HepG2 (cell line): Measurements from ENCODE around the gene KIF20A. TPM values are rescaled to one million over a fixed set of nuclear protein-coding genes. Genes with fewer than 3 reads are reported as not detected.
A peak's percentile ranks its signal among the peaks of the same experiment; 100 is the strongest.

Experiments
- ARID4A ChIP-seq: sonication (generic); formaldehyde crosslinking; IDR thresholded peaks from 2 replicates; pipeline ENCODE4 v1.5.0; 2020; ENCODE audit warnings: mild to moderate bottlenecking, missing genetic modification reagents, borderline replicate concordance
- GATAD2A ChIP-seq: IDR thresholded peaks from 2 replicates; pipeline ENCODE4 v1.6.1; 2016
- HIVEP1 ChIP-seq: sonication (generic); formaldehyde crosslinking; IDR thresholded peaks from 2 replicates; pipeline ENCODE4 v1.4.0; 2020; ENCODE audit warnings: mild to moderate bottlenecking, missing genetic modification reagents
- MLXIP ChIP-seq: sonication (generic); formaldehyde crosslinking; IDR thresholded peaks from 2 replicates; pipeline ENCODE4 v1.9.0; 2021; ENCODE audit warnings: missing genetic modification reagents, borderline replicate concordance
- POLR2AphosphoS2 ChIP-seq: IDR thresholded peaks from 2 replicates; pipeline ENCODE4 v1.6.1; 2011; ENCODE audit warnings: low read depth, low read length, improper control_type of control experiment
- RARG ChIP-seq: sonication (generic); formaldehyde crosslinking; IDR thresholded peaks from 2 replicates; pipeline ENCODE4 v1.4.0; 2020; ENCODE audit warnings: low read depth, mild to moderate bottlenecking, missing genetic modification reagents
- STAT6 ChIP-seq: sonication (generic); formaldehyde crosslinking; IDR thresholded peaks from 2 replicates; pipeline ENCODE4 v1.4.0; 2020; ENCODE audit warnings: missing genetic modification reagents, mild to moderate bottlenecking, borderline replicate concordance
- TBL1XR1 ChIP-seq: fragments of 150-350 bp; IDR thresholded peaks from 2 replicates; pipeline ENCODE4 v1.6.1; 2014; ENCODE audit warnings: borderline replicate concordance, low read length; ENCODE audit not compliant: partially characterized antibody
- TCF7 ChIP-seq: sonication (generic); IDR thresholded peaks from 2 replicates; pipeline ENCODE4 v1.6.1; 2016; ENCODE audit warnings: antibody characterized with exemption, low read depth
- ZNF562 ChIP-seq: sonication (generic); formaldehyde crosslinking; IDR thresholded peaks from 2 replicates; pipeline ENCODE4 v1.8.0; 2022; ENCODE audit warnings: missing genetic modification reagents, borderline replicate concordance
- ZNF574 ChIP-seq: sonication (generic); formaldehyde crosslinking; IDR thresholded peaks from 2 replicates; pipeline ENCODE4 v1.4.0; 2020; ENCODE audit warnings: missing genetic modification reagents
- ZNF597 ChIP-seq: sonication (generic); formaldehyde crosslinking; IDR thresholded peaks from 2 replicates; pipeline ENCODE4 v1.5.0; 2020; ENCODE audit warnings: missing genetic modification reagents
- polyA plus RNA-seq, 8 experiments: library from polyadenylated mRNA; depleted of rRNA in 3 of 8; stranded (reverse) in 7 of 8; unstranded in 1 of 8; fragments of >200 nt; fragmentation: Illumina TruSeq in 4 of 8; extraction: Trizol in 4 of 8; gene quantifications; 2 replicates each; pipeline versions ENCODE4 v1.2.1 to v1.2.3, GENCODE V29; 2011 to 2016; ENCODE audit warnings: low read depth in 4 of 8, missing spikeins in 1 of 8, mixed read lengths in 1 of 8; ENCODE audit not compliant: insufficient read depth in 1 of 8
- total RNA-seq, 5 experiments: library from RNA; depleted of rRNA; stranded (reverse); fragments of >200 nt; fragmentation: Illumina TruSeq; extraction: Trizol; gene quantifications; 2 replicates each; pipeline ENCODE4 v1.2.3, GENCODE V29; 2016; ENCODE audit warnings: low read depth in 1 of 5

The KIF20A gene
- total and polyA plus RNA-seq, 2 of the 13 experiments (the other 11 are each of a cell fraction or from before 2014, with no cell fraction given) = 17.1 to 66.8 TPM

GRCh38 chr5:138213161-138214029 lies 34.5 kb downstream of the KIF20A start, which contains the start of gene CDC23 (continued):
- TF ChIP-seq ZNF597 (CRISPR knock-in tag) = no peak
- no peak for TF ChIP-seq RARG (CRISPR knock-in tag)
- TF ChIP-seq ZNF562 (CRISPR knock-in tag) = no peak
- TF ChIP-seq GATAD2A (CRISPR knock-in tag) = peak; percentile 29; the same call in 1 of the 2 replicates
- no peak for TF ChIP-seq TBL1XR1
- no peak for TF ChIP-seq STAT6 (CRISPR knock-in tag)
- TF ChIP-seq ZNF574 = peak; percentile 54
- no peak for TF ChIP-seq POLR2AphosphoS2
- no peak for TF ChIP-seq TCF7
- peak; percentile 56; the same call in 1 of the 2 replicates for TF ChIP-seq HIVEP1 (CRISPR knock-in tag)
- no peak; the same call in 1 of the 2 replicates for TF ChIP-seq MLXIP (CRISPR knock-in tag)
- TF ChIP-seq ARID4A (CRISPR knock-in tag) = no peak; the same call in 1 of the 2 replicates
